ENCODE results near the gene MICOS13. TPM values are rescaled to one million over a fixed set of nuclear protein-coding genes. Genes with fewer than 3 reads are reported as not detected.
A peak's percentile ranks its signal among the peaks of the same experiment; 100 is the strongest.

MICOS13 gene
- total RNA-seq, 1 donor from 2014 or later = 7.5 TPM

- H3K27ac Mint-ChIP-seq = no peak overlapping the region
Observed at GRCh38 chr19:5698635-5699422, 18.5 kb upstream of the MICOS13 start.

GRCh38 chr19:5697890-5698634 lies 17.7 kb upstream of the MICOS13 start:
- H3K9ac ChIP-seq = no peak overlapping the region
- no peak for DNase-seq (ENCODE audit: low spot score)
- peaks cover 13% of the 10 kb centered on the region for H3F3A ChIP-seq (ENCODE audit: low read depth)
- no peaks in the 10 kb centered on the region for H3K36me3 ChIP-seq
- Mint-ChIP-seq H3K27ac (no peak overlapping the region), H3K36me3 (peaks cover 12% of the 10 kb centered on the region), H3K4me3 (no peak overlapping the region), H3K27me3 (ENCODE audit: insufficient read depth, low read depth) (peaks cover 5% of the 10 kb centered on the region), H3K9me3 (peaks cover 3% of the 10 kb centered on the region), H3K4me1 (no peaks in the 10 kb centered on the region)
- TF ChIP-seq CTCF (IDR thresholded peaks at IDR 0.05) (no peak), EZH2 (IDR thresholded peaks at IDR 0.05) (no peak), EZH2phosphoT487 (IDR thresholded peaks at IDR 0.05) (no peak)
- no peak overlapping the region for H3K4me3 ChIP-seq
- H3K79me2 ChIP-seq (ENCODE audit: low read depth) = peaks cover 13% of the 10 kb centered on the region
- H3K27ac ChIP-seq = peak overlapping the region; percentile 53
- no peaks in the 10 kb centered on the region for H3K4me1 ChIP-seq
- H3K9me3 ChIP-seq (ENCODE audit: low read depth) = no peaks in the 10 kb centered on the region
- no peak overlapping the region for H2AFZ ChIP-seq (replicated peaks)
- H4K20me1 ChIP-seq (ENCODE audit: low read depth) = peaks cover 44% of the 10 kb centered on the region
- no peaks in the 10 kb centered on the region for H3K27me3 ChIP-seq
- H3K4me2 ChIP-seq = no peak overlapping the region

More at GRCh38 chr19:5698635-5699422, 18.5 kb upstream of the MICOS13 start:
- Mint-ChIP-seq H3K4me3 (no peak overlapping the region), H3K4me1 (no peaks in the 10 kb centered on the region), H3K27me3 (ENCODE audit: insufficient read depth, low read depth) (peaks cover 6% of the 10 kb centered on the region), H3K9me3 (peaks cover 5% of the 10 kb centered on the region), H3K36me3 (peaks cover 15% of the 10 kb centered on the region)
- H4K20me1 ChIP-seq (ENCODE audit: low read depth) = peaks cover 36% of the 10 kb centered on the region
- H3K4me2 ChIP-seq = no peak overlapping the region
- no peak overlapping the region for H3K27ac ChIP-seq
- H3F3A ChIP-seq (ENCODE audit: low read depth) = peaks cover 9% of the 10 kb centered on the region
- H3K27me3 ChIP-seq = no peaks in the 10 kb centered on the region
- TF ChIP-seq CTCF (IDR thresholded peaks at IDR 0.05) (no peak), EZH2 (IDR thresholded peaks at IDR 0.05) (no peak), EZH2phosphoT487 (IDR thresholded peaks at IDR 0.05) (no peak)
- no peaks in the 10 kb centered on the region for H3K36me3 ChIP-seq
- no peak for DNase-seq (ENCODE audit: low spot score)
- H3K9me3 ChIP-seq (ENCODE audit: low read depth) = no peaks in the 10 kb centered on the region
- no peak overlapping the region for H3K9ac ChIP-seq
- H3K4me3 ChIP-seq = no peak overlapping the region
- H2AFZ ChIP-seq (replicated peaks) = no peak overlapping the region
- H3K4me1 ChIP-seq = no peaks in the 10 kb centered on the region
- peaks cover 6% of the 10 kb centered on the region for H3K79me2 ChIP-seq (ENCODE audit: low read depth)

GRCh38 chr19:5697022-5697889 lies 16.9 kb upstream of the MICOS13 start:
- Histone ChIP-seq H3K27ac (peak overlapping the region; percentile 37), H3K9me3 (ENCODE audit: low read depth) (no peaks in the 10 kb centered on the region), H3K27me3 (no peaks in the 10 kb centered on the region), H4K20me1 (ENCODE audit: low read depth) (peaks cover 52% of the 10 kb centered on the region), H3K4me3 (no peak overlapping the region), H3K79me2 (ENCODE audit: low read depth) (peaks cover 21% of the 10 kb centered on the region), H3F3A (ENCODE audit: low read depth) (peaks cover 13% of the 10 kb centered on the region), H3K4me1 (no peaks in the 10 kb centered on the region), H3K36me3 (no peaks in the 10 kb centered on the region), H3K9ac (no peak overlapping the region), H3K4me2 (no peak overlapping the region), H2AFZ (replicated peaks) (no peak overlapping the region)
- H3K27ac Mint-ChIP-seq = no peak overlapping the region
- DNase-seq (ENCODE audit: low spot score) = no peak
- H3K4me1 Mint-ChIP-seq = peaks cover 3% of the 10 kb centered on the region
- peaks cover 5% of the 10 kb centered on the region for H3K27me3 Mint-ChIP-seq (ENCODE audit: insufficient read depth, low read depth)
- TF ChIP-seq EZH2 (IDR thresholded peaks at IDR 0.05) = no peak
- no peak for TF ChIP-seq CTCF (IDR thresholded peaks at IDR 0.05)
- no peak for TF ChIP-seq EZH2phosphoT487 (IDR thresholded peaks at IDR 0.05)
- peaks cover 11% of the 10 kb centered on the region for H3K36me3 Mint-ChIP-seq
- H3K9me3 Mint-ChIP-seq = peaks cover 3% of the 10 kb centered on the region
- H3K4me3 Mint-ChIP-seq = no peak overlapping the region
